ENCODE measurements around the gene SPOCK2.

The SPOCK2 gene

DNA sequence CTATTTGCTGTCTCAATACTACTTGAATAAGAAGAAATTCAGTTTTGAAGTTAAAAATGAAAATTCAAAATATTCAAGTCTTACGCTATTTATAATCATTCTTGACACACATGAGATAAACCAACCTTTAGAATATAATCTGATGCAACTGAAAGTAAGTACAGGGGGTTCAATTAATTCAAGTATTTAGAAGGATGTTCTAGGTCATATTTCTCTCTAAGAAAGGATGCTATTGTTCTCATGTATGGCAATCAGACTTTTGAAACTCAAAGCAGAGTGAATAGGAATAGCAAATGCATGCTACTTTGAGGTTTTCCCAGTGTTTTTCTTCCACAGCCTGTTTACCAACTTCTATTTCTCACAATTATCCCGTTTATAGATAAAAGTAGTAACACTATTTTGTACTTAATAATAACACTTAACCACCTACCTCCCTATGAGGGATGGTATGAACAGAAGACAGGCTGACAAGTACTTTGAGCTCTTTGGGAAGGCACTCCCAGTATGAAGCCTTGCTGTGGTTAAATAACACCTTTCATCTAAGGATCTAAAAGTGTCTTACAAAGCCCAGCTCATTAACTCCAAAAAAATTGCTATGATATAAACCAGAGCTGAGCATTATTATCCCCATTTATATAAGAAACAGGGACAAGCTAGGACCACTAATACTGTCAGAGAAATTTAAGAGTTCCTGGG lies 18.0 kb upstream of the SPOCK2 start:
- Mint-ChIP-seq H3K4me1 (peaks cover 27% of the 10 kb centered on the region), H3K36me3 (ENCODE audit: low read depth) (peaks cover 24% of the 10 kb centered on the region), H3K4me3 (no peak overlapping the region), H3K9me3 (no peaks in the 10 kb centered on the region), H3K27me3 (ENCODE audit: low read depth, poor library complexity) (peaks cover 2% of the 10 kb centered on the region), H3K27ac (no peak overlapping the region)
- DNase-seq = no peak
- TF ChIP-seq, protein P1, sequence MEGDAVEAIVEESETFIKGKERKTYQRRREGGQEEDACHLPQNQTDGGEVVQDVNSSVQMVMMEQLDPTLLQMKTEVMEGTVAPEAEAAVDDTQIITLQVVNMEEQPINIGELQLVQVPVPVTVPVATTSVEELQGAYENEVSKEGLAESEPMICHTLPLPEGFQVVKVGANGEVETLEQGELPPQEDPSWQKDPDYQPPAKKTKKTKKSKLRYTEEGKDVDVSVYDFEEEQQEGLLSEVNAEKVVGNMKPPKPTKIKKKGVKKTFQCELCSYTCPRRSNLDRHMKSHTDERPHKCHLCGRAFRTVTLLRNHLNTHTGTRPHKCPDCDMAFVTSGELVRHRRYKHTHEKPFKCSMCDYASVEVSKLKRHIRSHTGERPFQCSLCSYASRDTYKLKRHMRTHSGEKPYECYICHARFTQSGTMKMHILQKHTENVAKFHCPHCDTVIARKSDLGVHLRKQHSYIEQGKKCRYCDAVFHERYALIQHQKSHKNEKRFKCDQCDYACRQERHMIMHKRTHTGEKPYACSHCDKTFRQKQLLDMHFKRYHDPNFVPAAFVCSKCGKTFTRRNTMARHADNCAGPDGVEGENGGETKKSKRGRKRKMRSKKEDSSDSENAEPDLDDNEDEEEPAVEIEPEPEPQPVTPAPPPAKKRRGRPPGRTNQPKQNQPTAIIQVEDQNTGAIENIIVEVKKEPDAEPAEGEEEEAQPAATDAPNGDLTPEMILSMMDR (IDR thresholded peaks at IDR 0.05) = no peak

DNA sequence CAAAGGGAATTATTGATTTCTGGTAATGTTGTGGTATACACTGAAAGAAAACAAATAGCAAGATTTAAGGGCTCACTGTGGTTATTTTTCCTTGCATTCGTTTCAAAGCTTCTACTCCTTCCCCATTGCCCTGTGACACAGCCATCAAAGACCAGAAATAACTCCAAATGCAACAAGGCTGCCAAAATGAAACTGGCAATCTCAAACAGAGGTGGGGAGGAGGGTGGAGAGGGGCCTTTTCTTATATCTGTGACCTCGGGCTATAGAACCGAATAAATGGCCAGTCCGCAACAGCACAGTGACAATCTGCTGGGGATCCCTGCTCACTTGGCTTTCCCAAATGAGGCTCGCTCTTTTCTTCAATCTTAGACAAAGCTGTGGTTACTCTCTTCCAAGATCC lies 17.4 kb upstream of the SPOCK2 start:
- Mint-ChIP-seq H3K9me3 (no peaks in the 10 kb centered on the region), H3K4me3 (no peak overlapping the region), H3K36me3 (ENCODE audit: low read depth) (peaks cover 30% of the 10 kb centered on the region)

DNA sequence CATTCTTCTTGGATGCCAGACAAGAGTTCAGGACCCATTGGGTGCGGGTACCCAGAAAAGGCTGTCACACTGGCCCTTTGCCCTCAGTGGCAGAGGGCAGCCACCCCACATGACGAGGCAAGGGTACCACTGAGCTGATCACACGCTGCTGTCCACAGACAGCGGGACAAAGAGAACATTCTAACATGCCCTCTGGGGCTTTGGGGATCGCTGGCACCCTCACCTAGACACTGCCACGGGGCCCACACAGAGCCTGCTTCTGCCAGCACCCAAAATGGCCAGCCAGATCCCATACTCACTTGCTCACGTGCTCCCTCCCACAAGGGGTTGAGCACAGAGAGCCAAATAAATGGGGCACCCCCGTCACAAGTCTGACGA lies 16.7 kb upstream of the SPOCK2 start:
- no peak for DNase-seq
- H3K27ac Mint-ChIP-seq = no peak overlapping the region

More for the DNA sequence above, 17.4 kb upstream of the SPOCK2 start:
- TF ChIP-seq, protein P1 (IDR thresholded peaks at IDR 0.05) = no peak
- Mint-ChIP-seq H3K27me3 (ENCODE audit: low read depth, poor library complexity) (peaks cover 2% of the 10 kb centered on the region), H3K27ac (no peak overlapping the region), H3K4me1 (peaks cover 27% of the 10 kb centered on the region)
- no peak for DNase-seq

DNA sequence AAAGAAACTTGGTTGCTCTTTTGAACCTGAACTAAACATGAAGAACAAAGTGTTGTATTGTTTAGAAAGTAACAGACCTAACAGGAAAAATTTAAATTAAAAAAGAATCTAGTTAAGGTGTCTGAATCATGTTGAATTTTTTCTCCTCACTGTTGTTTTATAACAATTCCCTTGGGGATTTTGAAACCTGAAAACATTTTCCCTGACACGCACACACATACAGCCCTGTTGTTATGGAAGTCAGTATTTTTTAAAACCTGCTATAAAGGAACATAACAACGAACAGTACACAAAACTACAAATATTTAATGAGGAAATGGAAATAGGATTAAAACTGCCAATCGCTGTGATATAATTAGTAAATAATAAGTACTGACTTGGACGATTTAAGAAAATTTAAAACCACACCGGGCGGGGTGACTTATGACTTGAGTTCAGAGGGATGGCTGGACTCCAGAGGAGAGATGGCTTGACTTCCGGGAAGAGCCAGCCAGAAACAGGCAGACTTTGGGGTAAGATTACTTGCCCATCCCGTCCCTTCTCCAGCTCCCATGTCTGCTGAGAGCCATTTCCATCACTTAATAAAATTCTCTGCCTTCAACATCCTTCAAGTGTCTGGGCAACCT lies 16.2 kb upstream of the SPOCK2 start:
- peaks cover 38% of the 10 kb centered on the region for H3K36me3 Mint-ChIP-seq (ENCODE audit: low read depth)
- TF ChIP-seq, protein P1 (IDR thresholded peaks at IDR 0.05) = no peak
- H3K27me3 Mint-ChIP-seq (ENCODE audit: low read depth, poor library complexity) = peaks cover 2% of the 10 kb centered on the region
- H3K27ac Mint-ChIP-seq = no peak overlapping the region
- no peak overlapping the region for H3K4me3 Mint-ChIP-seq
- no peaks in the 10 kb centered on the region for H3K9me3 Mint-ChIP-seq
- H3K4me1 Mint-ChIP-seq = peaks cover 25% of the 10 kb centered on the region
- no peak for DNase-seq

More for the DNA sequence above, 16.7 kb upstream of the SPOCK2 start:
- Mint-ChIP-seq H3K9me3 (no peaks in the 10 kb centered on the region), H3K27me3 (ENCODE audit: low read depth, poor library complexity) (peaks cover 2% of the 10 kb centered on the region), H3K4me1 (peaks cover 25% of the 10 kb centered on the region), H3K36me3 (ENCODE audit: low read depth) (peaks cover 33% of the 10 kb centered on the region), H3K4me3 (no peak overlapping the region)
- TF ChIP-seq, protein P1 (IDR thresholded peaks at IDR 0.05) = no peak

DNA sequence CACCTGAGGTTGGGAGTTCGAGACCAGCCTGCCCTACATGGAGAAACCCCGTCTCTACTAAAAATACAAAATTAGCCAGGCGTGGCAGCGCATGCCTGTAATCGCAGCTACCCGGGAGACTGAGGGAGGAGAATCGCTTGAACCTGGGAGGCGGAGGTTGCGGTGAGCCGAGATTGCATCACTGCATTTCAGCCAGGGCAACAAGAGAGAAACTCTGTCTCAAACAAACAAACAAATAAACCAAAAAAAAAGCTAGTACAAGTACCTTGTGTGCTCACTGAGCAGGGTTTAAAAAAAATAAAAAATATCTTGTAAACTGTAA lies 11.2 kb upstream of the SPOCK2 start:
- H3K36me3 Mint-ChIP-seq (ENCODE audit: low read depth) = peaks cover 72% of the 10 kb centered on the region
- DNase-seq = no peak
- TF ChIP-seq, protein P1 (IDR thresholded peaks at IDR 0.05) = no peak
- H3K4me3 Mint-ChIP-seq = no peak overlapping the region
- H3K9me3 Mint-ChIP-seq = no peaks in the 10 kb centered on the region
- peaks cover 57% of the 10 kb centered on the region for H3K4me1 Mint-ChIP-seq
- H3K27me3 Mint-ChIP-seq (ENCODE audit: low read depth, poor library complexity) = peaks cover 5% of the 10 kb centered on the region
- no peak overlapping the region for H3K27ac Mint-ChIP-seq
